BJ (cell line): ENCODE measurements around the gene TST. TPM values are rescaled to one million over a fixed set of nuclear protein-coding genes. Genes with fewer than 3 reads are reported as not detected.

Source experiments
- CTCF ChIA-PET: fragments of 350-600 bp; formaldehyde crosslinking; extraction: SDS; loops from one replicate; lab custom pipeline; 2021; ENCODE audit warnings: antibody characterized with exemption, inconsistent platforms; lab: Yijun Ruan, JAX
- POLR2A ChIA-PET: fragments of 300-600 bp; sonication (Branson Sonifier 250); formaldehyde crosslinking; extraction: SDS; loops from one replicate; lab custom pipeline; 2021; ENCODE audit warnings: antibody characterized with exemption; lab: Charles Lee
- DNase-seq: peaks from one replicate; pipeline ENCODE4 v3.0.0-alpha.2; 2011; ENCODE audit warnings: low read depth
- H3K27me3 ChIP-seq: 2 replicates; pipeline ENCODE4 v1.6.0; 2011; ENCODE audit warnings: low read length; ENCODE audit not compliant: control insufficient read depth, insufficient read depth
- H3K36me3 ChIP-seq: 2 replicates; pipeline ENCODE4 v1.5.1; 2011; ENCODE audit warnings: low read length; ENCODE audit not compliant: control insufficient read depth, insufficient read depth
- H3K4me3 ChIP-seq: 2 replicates; pipeline ENCODE4 v1.5.1; 2011; ENCODE audit warnings: low read depth, mild to moderate bottlenecking, control low read depth, low read length
- CTCF ChIP-seq: IDR thresholded peaks from 2 replicates; pipeline ENCODE4 v1.5.1; 2011; ENCODE audit warnings: low read depth, mild to moderate bottlenecking, control low read depth, inconsistent platforms, low read length, moderate library complexity; ENCODE audit not compliant: insufficient read depth
- polyA plus RNA-seq: library from polyadenylated mRNA; depleted of rRNA; stranded (reverse); fragments of >200 nt; gene quantifications from 2 replicates; pipeline ENCODE4 v1.2.3, GENCODE V29; 2011

TST gene
- polyA plus RNA-seq, 1 experiment, result 45.7 TPM

DNA sequence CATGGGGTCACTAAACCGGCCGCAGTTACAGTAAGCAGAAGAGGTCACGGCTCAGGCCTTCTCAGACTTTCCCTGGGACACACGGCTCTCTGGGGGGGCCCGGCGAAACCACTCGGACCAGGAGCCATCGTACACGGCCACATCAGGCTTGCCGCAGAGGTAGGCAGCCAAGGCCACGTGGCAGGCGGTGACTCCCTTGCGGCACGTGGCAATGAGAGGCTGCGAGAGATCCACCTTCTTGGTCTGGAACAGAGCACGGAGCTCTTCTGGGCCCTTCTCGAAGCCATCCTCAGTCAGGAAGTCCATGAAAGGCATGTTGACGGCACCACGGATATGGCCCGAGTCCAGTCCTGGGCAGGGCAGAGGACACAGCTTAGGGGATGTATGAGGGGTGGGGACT is 8.3 kb downstream of the TST start:
- H3K36me3 ChIP-seq, result no peaks in the 10 kb centered on the region
- ChIA-PET CTCF (interaction anchor here (1.3 kb wide), 1 partner anchor 35 kb away, joined by 6 read pairs; no protein-coding TSS in a partner anchor), POLR2A (no interaction called here)
- no peak for TF ChIP-seq CTCF
- no peak overlapping the region for H3K4me3 ChIP-seq
- H3K27me3 ChIP-seq, result peaks cover 13% of the 10 kb centered on the region
- no peak for DNase-seq

DNA sequence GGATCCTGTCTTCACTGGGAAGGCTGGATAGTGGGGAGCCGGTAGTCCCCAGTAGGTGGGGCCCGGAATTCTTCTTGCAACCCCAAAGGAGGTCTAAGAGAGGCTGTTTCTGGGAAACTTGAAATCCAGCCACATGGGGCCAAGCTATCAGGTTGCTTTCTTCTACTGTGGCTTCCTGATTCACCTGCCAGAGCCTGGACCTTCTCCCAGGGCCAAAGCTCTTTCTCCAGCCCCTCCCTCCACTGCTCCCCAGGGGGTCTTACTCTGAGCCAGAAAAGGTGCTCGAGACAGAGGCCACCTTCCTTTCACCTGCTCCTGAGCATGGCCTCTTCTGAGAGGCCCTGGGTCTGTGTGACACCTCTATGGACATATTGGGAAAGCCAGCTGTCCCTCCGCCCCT is 9.1 kb downstream of the TST start:
- H3K36me3 ChIP-seq, result no peaks in the 10 kb centered on the region
- POLR2A ChIA-PET, result no interaction called here
- peaks cover 13% of the 10 kb centered on the region for H3K27me3 ChIP-seq
- DNase-seq, result no peak
- TF ChIP-seq CTCF, result no peak
- H3K4me3 ChIP-seq, result no peak overlapping the region
- CTCF ChIA-PET, result no interaction called here

- no peak for TF ChIP-seq CTCF
- CTCF ChIA-PET, result interaction anchor here (0.7 kb wide), 1 partner anchor 13 kb away, joined by 3 read pairs; no protein-coding TSS in a partner anchor
Measured at GRCh38 chr22:37009490-37009889, 9.8 kb downstream of the TST start.

GRCh38 chr22:37008365-37008764 is 10.9 kb downstream of the TST start:
- ChIA-PET CTCF (interaction anchor here (0.6 to 2.5 kb wide), 2 partner anchors 8 to 31 kb away, joined by 3 to 8 read pairs; no protein-coding TSS in a partner anchor), POLR2A (no interaction called here)
- no peak for TF ChIP-seq CTCF
- H3K27me3 ChIP-seq, result peaks cover 19% of the 10 kb centered on the region
- no peaks in the 10 kb centered on the region for H3K36me3 ChIP-seq
- H3K4me3 ChIP-seq, result no peak overlapping the region
- DNase-seq, result no peak

More at GRCh38 chr22:37009490-37009889, 9.8 kb downstream of the TST start:
- Histone ChIP-seq H3K27me3 (peaks cover 15% of the 10 kb centered on the region), H3K4me3 (no peak overlapping the region), H3K36me3 (no peaks in the 10 kb centered on the region)
- POLR2A ChIA-PET, result no interaction called here
- no peak for DNase-seq

DNA sequence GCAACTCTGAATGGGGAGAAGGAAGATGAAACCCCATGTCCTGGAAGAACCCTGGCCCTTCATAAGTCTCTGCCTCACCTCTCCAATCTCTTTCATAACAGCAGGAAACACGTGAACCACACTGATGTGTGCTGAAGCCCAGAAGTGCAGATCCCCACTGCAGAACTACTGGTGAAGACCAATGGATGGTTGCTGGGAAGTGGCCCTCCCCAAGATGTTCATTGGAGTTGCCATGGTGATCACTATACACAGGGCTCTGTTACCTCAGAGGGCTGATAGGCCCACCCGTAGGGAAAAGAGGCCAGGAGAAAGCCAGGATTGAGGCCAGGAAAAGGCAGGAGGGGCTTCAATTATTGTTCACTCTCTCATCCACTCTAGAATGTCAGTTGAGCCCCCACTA is 11.6 kb downstream of the TST start:
- no peak for DNase-seq
- Histone ChIP-seq H3K27me3 (peaks cover 21% of the 10 kb centered on the region), H3K36me3 (no peaks in the 10 kb centered on the region), H3K4me3 (no peak overlapping the region)
- POLR2A ChIA-PET, result no interaction called here
- no peak for TF ChIP-seq CTCF
- CTCF ChIA-PET, result interaction anchor here (0.6 to 2.5 kb wide), 3 partner anchors 9 to 151 kb away, joined by 3 to 8 read pairs (median 3); no protein-coding TSS in a partner anchor
